HL-60 (cell line): ENCODE results near the gene KBTBD12.

Experiments used
- DNase-seq, 2 experiments: peaks; one replicate each; pipeline ENCODE4 v3.0.0-alpha.2; 2010 to 2020; ENCODE audit warnings: low read depth in 1 of 2, low spot score in 1 of 2
- H3K27ac ChIP-seq: fragments of 250-450 bp; sonication (Bioruptor Pico); replicated peaks from 2 replicates; pipeline ENCODE4 v1.5.1; 2020; ENCODE audit warnings: mild to moderate bottlenecking, moderate library complexity
- H3K27me3 ChIP-seq: fragments of 250-450 bp; sonication (Bioruptor Pico); 2 replicates; pipeline ENCODE4 v1.5.1; 2021; ENCODE audit warnings: mild to moderate bottlenecking, moderate library complexity; ENCODE audit not compliant: insufficient read depth, poor library complexity, severe bottlenecking
- H3K4me3 ChIP-seq: replicated peaks from 2 replicates; pipeline ENCODE4 v1.5.1; 2011; ENCODE audit warnings: mild to moderate bottlenecking, control low read depth, low read length; ENCODE audit not compliant: insufficient read depth
- CTCF ChIP-seq: IDR thresholded peaks from one replicate; pipeline ENCODE4 v1.5.1; 2011; ENCODE audit warnings: low read length, control low read depth, inconsistent platforms; ENCODE audit not compliant: insufficient read depth
- GABPA ChIP-seq: IDR thresholded peaks from 2 replicates; pipeline ENCODE4 v1.6.1; 2012; ENCODE audit warnings: low read depth
- POLR2AphosphoS5 ChIP-seq: IDR thresholded peaks from 2 replicates; pipeline ENCODE4 v1.6.1; 2012; ENCODE audit warnings: low read depth
- REST ChIP-seq: IDR thresholded peaks from 2 replicates; pipeline ENCODE4 v1.6.1; 2012; ENCODE audit warnings: low read depth; ENCODE audit not compliant: insufficient replicate concordance
- SPI1 ChIP-seq: IDR thresholded peaks from 2 replicates; pipeline ENCODE4 v1.6.1; 2012; ENCODE audit warnings: low read depth, mild to moderate bottlenecking, borderline replicate concordance

The KBTBD12 gene

GRCh38 chr3:127929818-127930413, 14.9 kb downstream of the KBTBD12 start:
- TF ChIP-seq SPI1 (no peak), POLR2AphosphoS5 (no peak), REST (no peak), GABPA (no peak), CTCF (no peak)
- Histone ChIP-seq H3K27me3 (peaks cover 9% of the 10 kb centered on the region), H3K27ac (no peak overlapping the region), H3K4me3 (no peak overlapping the region)
- no peak for DNase-seq

- Histone ChIP-seq H3K27me3 (peaks cover 11% of the 10 kb centered on the region), H3K27ac (no peak overlapping the region), H3K4me3 (no peak overlapping the region)
- DNase-seq = no peak
- no peak for TF ChIP-seq POLR2AphosphoS5
- TF ChIP-seq CTCF = no peak
- TF ChIP-seq REST = no peak
- no peak for TF ChIP-seq SPI1
- no peak for TF ChIP-seq GABPA
Measured at GRCh38 chr3:127933396-127933795, 18.4 kb downstream of the KBTBD12 start.

DNA sequence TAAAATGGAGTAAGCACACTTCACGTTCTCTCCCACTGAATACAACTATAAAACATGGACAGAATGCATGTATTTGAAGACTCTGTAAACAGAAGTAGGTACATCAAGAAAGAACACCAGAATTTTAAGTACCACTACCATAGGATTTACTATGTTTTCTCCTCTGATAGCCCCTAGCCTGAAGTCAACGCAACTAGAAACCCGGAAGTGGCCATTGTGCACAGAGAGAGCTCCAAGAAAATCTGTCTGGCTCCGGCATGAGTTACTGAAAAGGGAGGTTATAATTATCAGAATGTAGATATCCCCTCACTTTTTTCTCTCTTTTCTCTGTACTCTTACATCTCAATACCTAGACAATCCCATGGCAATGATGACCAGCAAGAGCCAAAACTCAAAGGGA, 23.8 kb downstream of the KBTBD12 start:
- TF ChIP-seq SPI1 (no peak), GABPA (no peak), CTCF (no peak), POLR2AphosphoS5 (no peak), REST (no peak)
- no peak overlapping the region for H3K27ac ChIP-seq
- H3K27me3 ChIP-seq = peaks cover 7% of the 10 kb centered on the region
- no peak for DNase-seq
- no peak overlapping the region for H3K4me3 ChIP-seq
